SH-SY5Y (cell line): ENCODE data around the gene PLXDC1.

Experiments
- GATA2 ChIP-seq: IDR thresholded peaks from 2 replicates; pipeline ENCODE4 v1.6.1; 2011; ENCODE audit warnings: mild to moderate bottlenecking, low read depth, low read length
- GATA3 ChIP-seq: IDR thresholded peaks from 2 replicates; pipeline ENCODE4 v1.6.1; 2011; ENCODE audit warnings: low read depth, mild to moderate bottlenecking, low read length, moderate library complexity

DNA sequence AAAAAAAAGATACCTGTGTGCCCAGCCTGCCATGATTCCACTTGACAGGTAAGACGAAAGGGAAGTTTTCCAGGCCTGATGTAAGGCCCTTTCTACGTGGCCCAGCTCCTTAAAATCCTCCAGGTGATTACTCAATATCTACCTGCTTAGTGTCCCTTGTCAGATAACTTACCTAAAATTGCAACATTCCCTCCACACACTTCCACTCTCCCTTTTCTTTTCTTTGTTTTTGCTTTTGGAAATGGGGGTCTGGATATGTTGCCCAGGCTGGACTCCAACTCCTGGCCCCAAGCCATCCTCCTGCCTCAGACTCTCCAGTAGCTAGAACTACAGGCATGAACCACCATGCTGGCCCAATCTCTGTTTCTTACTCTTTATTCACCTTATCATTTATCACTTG is 7.2 kb upstream of the PLXDC1 start:
- TF ChIP-seq GATA2 (no peak), GATA3 (no peak)
